ENCODE results near the gene SLC4A3. TPM values are rescaled to one million over a fixed set of nuclear protein-coding genes. Genes with fewer than 3 reads are reported as not detected.

Gene SLC4A3
- total RNA-seq, 1 experiment from 2014 or later = 7.3 TPM

- H3K36me3 ChIP-seq (ENCODE audit: low read depth) = peaks cover 4% of the 10 kb centered on the region; the same call in 1 of the 2 replicates
Measured at GRCh38 chr2:219605607-219605954, 21.8 kb upstream of the SLC4A3 start.

GRCh38 chr2:219607931-219608330, 19.5 kb upstream of the SLC4A3 start:
- Histone ChIP-seq H3K9me2 (ENCODE audit: insufficient read depth) (no peaks in the 10 kb centered on the region), H3K27ac (no peak overlapping the region), H3K4me1 (replicated peaks; ENCODE audit: insufficient read depth) (no peaks in the 10 kb centered on the region), H3K27me3 (ENCODE audit: insufficient read depth, low read depth) (no peaks in the 10 kb centered on the region), H3K4me2 (no peak overlapping the region), H3K36me3 (ENCODE audit: low read depth) (no peaks in the 10 kb centered on the region), H2AFZ (no peak overlapping the region), H3K9me3 (ENCODE audit: insufficient read depth, low read depth) (no peaks in the 10 kb centered on the region), H3F3A (ENCODE audit: insufficient read depth, low read depth) (no peaks in the 10 kb centered on the region), H3K4me3 (no peak overlapping the region), H4K20me1 (ENCODE audit: insufficient read depth) (no peaks in the 10 kb centered on the region), H3K79me2 (ENCODE audit: low read depth) (no peaks in the 10 kb centered on the region)
- DNase-seq = no peak
- intact Hi-C loops (cut with micrococcal nuclease; ENCODE audit: unreplicated experiment) = no loop called here
- CTCF ChIA-PET = no interaction called here
- POLR2A ChIA-PET (ENCODE audit: unreplicated experiment) = no interaction called here
- no TSS peak for BruUV-seq (replicated peaks)
- TF ChIP-seq EZH2 (IDR thresholded peaks at IDR 0.05; ENCODE audit: low read depth) = no peak
- TF ChIP-seq CTCF (conservative IDR thresholded peaks at IDR 0.05) = no peak

More at GRCh38 chr2:219605607-219605954, 21.8 kb upstream of the SLC4A3 start:
- Histone ChIP-seq H3K9me3 (ENCODE audit: insufficient read depth, low read depth) (no peaks in the 10 kb centered on the region), H3F3A (ENCODE audit: insufficient read depth, low read depth) (no peaks in the 10 kb centered on the region), H3K9me2 (ENCODE audit: insufficient read depth) (no peaks in the 10 kb centered on the region), H3K27me3 (ENCODE audit: insufficient read depth, low read depth) (no peaks in the 10 kb centered on the region), H3K4me1 (replicated peaks; ENCODE audit: insufficient read depth) (no peaks in the 10 kb centered on the region), H2AFZ (no peak overlapping the region), H3K4me3 (no peak overlapping the region), H3K79me2 (ENCODE audit: low read depth) (no peaks in the 10 kb centered on the region), H4K20me1 (ENCODE audit: insufficient read depth) (no peaks in the 10 kb centered on the region), H3K4me2 (no peak overlapping the region), H3K27ac (no peak overlapping the region)
- intact Hi-C loops (cut with micrococcal nuclease; ENCODE audit: unreplicated experiment) = no loop called here
- ChIA-PET CTCF (no interaction called here), POLR2A (ENCODE audit: unreplicated experiment) (interaction anchor here (0.6 kb wide), 1 partner anchor 34 kb away, joined by 3 read pairs; the partner anchor contains the start of gene OBSL1)
- TF ChIP-seq EZH2 (IDR thresholded peaks at IDR 0.05; ENCODE audit: low read depth) (no peak), CTCF (conservative IDR thresholded peaks at IDR 0.05) (no peak)
- no TSS peak for BruUV-seq (replicated peaks)
- DNase-seq = no peak

- no TSS peak for BruUV-seq (replicated peaks)
- no peaks in the 10 kb centered on the region for H3K36me3 ChIP-seq (ENCODE audit: low read depth)
- TF ChIP-seq EZH2 (IDR thresholded peaks at IDR 0.05; ENCODE audit: low read depth) = no peak
- no peak for TF ChIP-seq CTCF (conservative IDR thresholded peaks at IDR 0.05)
Measured at GRCh38 chr2:219608399-219608964, 18.9 kb upstream of the SLC4A3 start.

More at GRCh38 chr2:219608399-219608964, 18.9 kb upstream of the SLC4A3 start:
- no peak overlapping the region for H3K27ac ChIP-seq
- H3K4me3 ChIP-seq = no peak overlapping the region
- H3K27me3 ChIP-seq (ENCODE audit: insufficient read depth, low read depth) = no peaks in the 10 kb centered on the region
- no peaks in the 10 kb centered on the region for H3F3A ChIP-seq (ENCODE audit: insufficient read depth, low read depth)
- H3K9me3 ChIP-seq (ENCODE audit: insufficient read depth, low read depth) = no peaks in the 10 kb centered on the region
- no peaks in the 10 kb centered on the region for H4K20me1 ChIP-seq (ENCODE audit: insufficient read depth)
- H3K9me2 ChIP-seq (ENCODE audit: insufficient read depth) = no peaks in the 10 kb centered on the region
- intact Hi-C loops (cut with micrococcal nuclease; ENCODE audit: unreplicated experiment) = no loop called here
- H3K4me1 ChIP-seq (replicated peaks; ENCODE audit: insufficient read depth) = no peaks in the 10 kb centered on the region
- CTCF ChIA-PET = no interaction called here
- H2AFZ ChIP-seq = no peak overlapping the region
- no peaks in the 10 kb centered on the region for H3K79me2 ChIP-seq (ENCODE audit: low read depth)
- no peak overlapping the region for H3K4me2 ChIP-seq
- DNase-seq = no peak
- POLR2A ChIA-PET (ENCODE audit: unreplicated experiment) = no interaction called here
